GM21576 (cell line): Measurements from ENCODE around the gene SLC30A5.
A peak's percentile ranks its signal among the peaks of the same experiment; 100 is the strongest.
"Not testable (repeated sequence)": the region's sequence is repeated elsewhere in the genome, so short reads cannot be mapped to it uniquely, and the experiment has no call there.

ENCODE experiments used
- ATAC-seq: cut with Tn5 transposase; IDR thresholded peaks from one replicate; pipeline ENCODE4 v1.9.1; 2021; ENCODE audit warnings: mild to moderate bottlenecking, moderate library complexity; ENCODE audit not compliant: unreplicated experiment

The SLC30A5 gene

GRCh38 chr5:69093771-69094482 lies at the start of gene SLC30A5:
SLC30A5 (plus strand) TSS chr5:69094014; CDS start chr5:69094256, 242 bp downstream.
- ATAC-seq = peak; percentile 99

GRCh38 chr5:69045213-69045612 lies 48.6 kb upstream of the SLC30A5 start:
- ATAC-seq = not testable (repeated sequence)

DNA sequence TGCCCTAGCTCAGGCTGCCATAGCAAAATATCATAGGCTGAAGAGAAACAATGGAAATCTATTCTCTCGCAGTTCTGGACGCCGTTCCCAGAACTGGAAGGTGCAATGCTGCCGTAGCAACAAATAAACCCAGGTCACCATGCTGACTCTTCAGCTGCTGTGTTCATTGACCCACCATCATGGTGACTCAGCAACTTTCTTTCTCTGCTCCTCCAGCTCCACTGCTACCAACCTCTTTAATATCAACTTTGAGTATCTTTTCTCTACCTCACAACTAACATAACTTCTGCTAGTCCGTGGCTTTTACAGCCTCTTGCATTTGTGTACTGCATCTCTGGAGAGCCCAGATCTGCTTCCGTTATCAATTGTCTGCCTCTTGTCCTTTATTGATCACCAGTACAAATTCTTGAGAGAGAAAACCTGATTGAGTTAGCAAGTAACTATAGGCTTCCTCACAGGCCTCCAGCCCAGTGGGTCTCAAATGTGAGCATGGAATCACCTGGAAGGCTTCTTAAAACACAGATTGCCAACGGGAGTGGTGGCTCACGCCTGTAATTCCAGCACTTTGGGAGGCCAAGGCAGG lies 47.3 kb upstream of the SLC30A5 start:
- ATAC-seq = no peak

DNA sequence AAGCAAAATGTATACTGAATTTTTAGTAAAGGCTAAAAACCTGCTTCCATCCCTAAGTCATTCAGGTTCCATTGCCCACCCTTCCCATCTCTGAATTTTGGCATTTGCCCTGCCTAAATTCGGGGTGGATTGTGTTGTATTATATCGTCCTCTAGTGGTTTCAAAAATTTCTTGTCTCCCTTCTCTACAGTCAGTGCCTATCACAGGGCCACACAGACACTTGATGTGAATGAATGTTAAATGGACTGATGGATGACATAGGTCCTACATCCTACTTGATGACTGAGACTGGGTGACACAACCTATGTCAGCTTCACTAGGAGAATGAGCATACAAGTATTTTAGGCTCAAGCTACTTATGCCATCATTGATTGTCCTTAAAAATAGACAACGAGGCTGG lies 45.6 kb upstream of the SLC30A5 start:
- ATAC-seq = no peak

DNA sequence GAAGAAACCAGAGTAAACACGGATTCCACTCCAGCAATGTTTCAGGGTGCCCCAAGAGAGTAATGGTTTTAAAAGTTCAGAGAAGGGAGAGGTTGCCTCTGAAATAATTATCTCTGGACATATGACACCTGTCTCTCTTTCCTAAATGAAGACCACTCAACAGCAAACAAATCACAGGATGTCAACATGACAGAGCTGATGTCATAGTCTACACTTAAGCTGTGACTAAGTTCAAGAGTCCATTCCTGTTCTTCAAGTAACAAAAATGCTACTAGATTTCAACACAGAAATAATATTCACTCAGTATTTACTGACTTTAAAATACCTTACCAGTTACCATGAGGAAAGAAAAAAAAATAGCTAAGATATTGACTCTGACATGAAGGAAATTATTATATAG lies 44.7 kb upstream of the SLC30A5 start:
- ATAC-seq = no peak

- no peak for ATAC-seq
Observed at GRCh38 chr5:69049796-69050195, 44.0 kb upstream of the SLC30A5 start.

DNA sequence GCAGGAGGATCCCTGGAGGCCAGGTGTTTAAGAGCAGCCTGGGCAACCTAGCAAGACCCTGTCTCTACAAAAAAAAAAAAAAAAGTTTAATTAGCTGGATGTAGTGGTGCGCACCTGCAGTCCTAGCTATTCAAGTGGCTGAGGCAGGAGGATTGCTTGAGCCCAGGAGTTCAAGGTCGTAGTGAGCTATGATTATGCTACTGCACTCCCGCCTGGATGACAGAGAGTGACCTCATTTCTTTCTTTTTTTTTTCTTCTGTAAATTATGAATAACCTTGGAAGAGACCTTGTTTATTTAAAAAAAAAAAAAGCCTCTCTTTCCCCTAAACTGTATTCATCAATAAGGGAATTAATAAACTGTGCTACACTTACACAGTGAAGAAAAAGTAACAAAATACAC lies 43.6 kb upstream of the SLC30A5 start:
- no peak for ATAC-seq

DNA sequence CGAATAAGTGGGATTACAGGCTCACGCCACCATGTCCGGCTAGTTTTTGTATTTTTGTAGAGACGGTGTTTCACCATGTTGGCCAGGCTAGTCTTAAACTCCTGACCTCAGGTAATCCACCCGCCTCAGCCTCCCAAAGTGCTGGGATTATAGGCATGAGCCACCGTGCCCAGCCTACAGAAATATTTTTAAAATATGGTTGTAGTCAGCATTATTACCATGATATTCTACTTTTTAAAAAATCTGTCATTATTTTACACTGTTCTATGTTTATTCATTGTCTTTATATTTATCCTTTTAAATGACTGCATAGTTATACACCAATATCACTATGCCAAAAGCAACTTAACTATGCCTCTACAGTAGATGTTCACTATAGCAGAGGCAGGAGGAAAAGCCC lies 41.6 kb upstream of the SLC30A5 start:
- ATAC-seq = no peak

GRCh38 chr5:69074664-69075521 lies 18.9 kb upstream of the SLC30A5 start:
- no peak for ATAC-seq

GRCh38 chr5:69075522-69076179 lies 18.2 kb upstream of the SLC30A5 start:
- no peak for ATAC-seq

DNA sequence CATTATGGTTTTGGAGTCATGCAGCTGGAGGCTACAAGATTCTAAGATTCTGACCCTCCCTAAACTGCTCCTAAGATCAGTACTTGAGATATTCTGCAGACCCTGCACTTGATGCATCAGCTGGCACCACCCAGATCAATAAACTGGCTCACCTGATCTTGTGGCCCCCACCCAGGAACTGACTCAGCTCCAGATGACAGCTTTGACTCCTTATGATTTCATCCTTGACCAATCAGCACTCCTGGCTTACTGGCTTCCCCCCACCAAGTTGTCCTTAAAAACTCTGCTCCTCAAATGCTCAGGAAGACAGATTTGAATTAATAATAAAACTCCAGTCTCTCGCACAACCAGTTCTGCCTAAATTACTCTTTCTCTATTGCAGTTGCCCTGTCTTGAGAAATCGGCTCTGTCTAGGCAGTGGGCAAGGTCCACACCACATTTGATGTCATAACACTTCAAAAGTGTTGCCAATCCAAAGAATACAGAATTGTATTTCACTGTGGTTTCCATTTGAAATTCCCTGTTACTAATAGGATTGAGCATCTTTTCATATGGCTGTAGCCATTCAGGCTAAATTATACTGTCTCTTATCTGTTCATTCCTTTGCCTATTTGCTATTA lies 14.8 kb upstream of the SLC30A5 start:
- no peak for ATAC-seq

- ATAC-seq = no peak
Observed at GRCh38 chr5:69079556-69079955, 14.3 kb upstream of the SLC30A5 start.

DNA sequence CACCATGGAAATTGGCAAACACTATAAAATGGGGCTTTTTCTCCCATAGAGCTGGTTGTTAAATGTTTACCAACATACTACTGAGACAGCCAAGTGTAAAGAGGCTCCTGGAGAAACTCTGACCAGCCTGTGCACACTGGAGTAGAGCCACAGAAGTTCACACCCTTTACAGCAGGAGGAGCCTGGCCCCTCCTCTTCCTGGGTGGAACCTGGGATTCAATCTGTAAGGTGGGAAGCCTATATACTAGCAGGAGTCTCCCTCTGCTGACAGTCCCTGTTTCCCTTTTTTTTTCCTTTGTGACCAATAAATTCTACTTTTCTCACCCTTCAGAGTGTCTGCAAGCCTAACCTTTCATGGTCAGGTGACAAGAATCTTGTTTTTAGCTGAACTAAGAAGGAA lies 10.4 kb upstream of the SLC30A5 start:
- no peak for ATAC-seq

GRCh38 chr5:69084195-69084594 lies 9.6 kb upstream of the SLC30A5 start:
- no peak for ATAC-seq

- ATAC-seq = no peak
Observed at GRCh38 chr5:69084903-69085302, 8.9 kb upstream of the SLC30A5 start.

- no peak for ATAC-seq
Observed at GRCh38 chr5:69086206-69086605, 7.6 kb upstream of the SLC30A5 start.

DNA sequence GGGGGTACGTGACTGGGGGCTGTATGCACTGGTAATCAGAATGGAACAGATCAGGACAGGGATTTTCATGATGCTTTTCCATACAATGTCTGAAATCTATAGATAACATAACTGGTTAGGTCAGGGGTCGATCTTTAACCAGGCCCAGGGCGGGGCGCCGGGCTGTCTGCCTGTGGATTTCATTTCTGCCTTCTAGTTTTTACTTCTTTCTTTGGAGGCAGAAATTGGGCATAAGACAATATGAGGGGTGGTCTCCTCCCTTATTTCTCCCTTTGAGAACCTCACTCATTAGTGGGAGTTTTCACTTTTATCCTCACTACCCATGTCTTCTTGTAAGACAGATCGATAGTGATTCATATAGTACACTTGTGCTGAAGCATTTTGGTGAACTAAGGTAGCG lies 5.8 kb upstream of the SLC30A5 start:
- ATAC-seq = not testable (repeated sequence)

- no peak for ATAC-seq
Observed at GRCh38 chr5:69090158-69090557, 3.7 kb upstream of the SLC30A5 start.

- no peak for ATAC-seq
Observed at GRCh38 chr5:69091771-69092170, 2.0 kb upstream of the SLC30A5 start.

DNA sequence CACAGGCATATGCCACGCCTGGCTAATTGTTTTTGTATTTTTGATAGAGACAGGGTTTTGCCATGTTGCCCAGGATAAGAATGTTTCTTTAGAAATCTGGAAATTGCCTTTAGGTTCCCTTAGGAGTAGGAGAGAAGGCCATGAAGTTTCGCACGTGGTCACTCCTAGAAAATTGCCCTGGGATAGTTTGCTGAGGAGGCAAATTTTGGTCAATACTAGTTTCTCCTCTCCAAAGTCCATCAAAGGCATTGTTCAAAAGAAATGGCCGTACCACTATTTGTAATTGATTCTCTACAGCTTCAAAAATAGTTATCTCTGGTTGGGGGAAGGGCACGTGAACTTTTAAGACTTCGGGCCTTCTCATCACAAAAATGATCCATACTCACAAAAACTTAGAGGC lies 845 bp upstream of the SLC30A5 start:
- ATAC-seq = no peak

GRCh38 chr5:69099302-69099701 lies 5.5 kb downstream of the SLC30A5 start:
- no peak for ATAC-seq
